HepG2 (cell line): ENCODE results near the gene ABCC1. TPM values are rescaled to one million over a fixed set of nuclear protein-coding genes. Genes with fewer than 3 reads are reported as not detected.

Experiments used
- ATAC-seq: fragments of 200-7000 bp; cut with Tn5 transposase; 3 replicates; pipeline ENCODE4 v1.9.1; 2020; ENCODE audit warnings: mild to moderate bottlenecking, moderate library complexity
- BruUV-seq: library from RNA; stranded (reverse); fragments of 400-500 nt; replicated peaks from 2 replicates; lab custom pipeline; 2021; lab: Mats Ljungman, UMichigan
- CTCF ChIA-PET: fragments of 300-600 bp; formaldehyde crosslinking; extraction: SDS; loops from one replicate; lab custom pipeline; 2021; ENCODE audit warnings: low total read pairs, inconsistent platforms, low intra/inter-chr PET ratio; lab: Yijun Ruan, JAX
- POLR2A ChIA-PET: fragments of 350-600 bp; sonication (Branson Sonifier 250); formaldehyde crosslinking; loops from one replicate; lab custom pipeline; 2020; ENCODE audit warnings: antibody characterized with exemption, inconsistent platforms; lab: Yijun Ruan, JAX
- DNase-seq: peaks from one replicate; pipeline ENCODE4 v3.0.0-alpha.2; 2015; ENCODE audit warnings: low spot score
- FAIRE-seq: peaks from 3 replicates; lab custom pipeline; 2011; peaks lifted over from hg19 to GRCh38; lab: Jason Lieb, UNC
- H2AFZ ChIP-seq: one replicate; pipeline ENCODE4 v1.6.1; 2011; ENCODE audit warnings: low read length, inconsistent platforms
- H3K27ac ChIP-seq: fragments of 300-600 bp; 3 replicates; pipeline ENCODE4 v1.8.0; 2011; ENCODE audit warnings: mixed run types, mild to moderate bottlenecking, mixed read lengths, low read length, inconsistent platforms; ENCODE audit not compliant: insufficient read depth; ENCODE audit errors: extremely low read length
- H3K27me3 ChIP-seq, 2 experiments: fragments of 200-600 bp in 1 of 2; 2 replicates in 1 of 2; 3 replicates in 1 of 2; pipeline versions ENCODE4 v1.6.0 to v1.8.0; 2011; ENCODE audit warnings: low read length in 2 of 2, mild to moderate bottlenecking in 2 of 2, moderate library complexity in 2 of 2, inconsistent platforms in 1 of 2; ENCODE audit not compliant: insufficient read depth in 2 of 2, control insufficient read depth in 1 of 2
- H3K36me3 ChIP-seq, 2 experiments: fragments of 200-600 bp in 1 of 2; replicated peaks in 1 of 2; 2 replicates in 1 of 2; 3 replicates in 1 of 2; pipeline versions ENCODE4 v1.5.1 to v1.8.0; 2011; ENCODE audit warnings: low read length in 2 of 2, inconsistent platforms in 1 of 2; ENCODE audit not compliant: insufficient read depth in 2 of 2, control insufficient read depth in 1 of 2
- H3K4me1 ChIP-seq: 2 replicates; pipeline ENCODE4 v1.5.1; 2012; ENCODE audit warnings: low read length, inconsistent platforms; ENCODE audit not compliant: insufficient read depth
- H3K4me2 ChIP-seq: 2 replicates; pipeline ENCODE4 v1.6.0; 2011; ENCODE audit warnings: low read depth, low read length, inconsistent platforms
- H3K4me3 ChIP-seq, 3 experiments: fragments of 200-600 bp in 1 of 3; sonication (generic), shearing (Covaris generic) in 1 of 3; replicated peaks in 1 of 3; 2 replicates each; pipeline ENCODE4 v1.5.1; 2011 to 2016; ENCODE audit warnings: low read length in 3 of 3, inconsistent platforms in 2 of 3, low read depth in 2 of 3, mild to moderate bottlenecking in 2 of 3, control low read depth in 1 of 3, mixed read lengths in 1 of 3; ENCODE audit not compliant: insufficient read depth in 1 of 3
- H3K79me2 ChIP-seq: one replicate; pipeline ENCODE4 v1.6.1; 2011; ENCODE audit warnings: low read length, inconsistent platforms; ENCODE audit not compliant: insufficient read depth
- H3K9ac ChIP-seq: 2 replicates; pipeline ENCODE4 v1.6.0; 2011; ENCODE audit warnings: mild to moderate bottlenecking, low read depth, low read length, inconsistent platforms; ENCODE audit not compliant: insufficient read depth
- H3K9me3 ChIP-seq: 2 replicates; pipeline ENCODE4 v1.5.1; 2012; ENCODE audit warnings: mild to moderate bottlenecking, low read length
- H4K20me1 ChIP-seq: 2 replicates; pipeline ENCODE4 v1.6.0; 2011; ENCODE audit warnings: inconsistent platforms, mild to moderate bottlenecking, low read length, moderate library complexity; ENCODE audit not compliant: insufficient read depth
- EZH2 ChIP-seq: conservative IDR thresholded peaks from 2 replicates; pipeline ENCODE4 v1.6.1; 2012; ENCODE audit warnings: mild to moderate bottlenecking, low read depth, low read length, moderate library complexity
- MAFF ChIP-seq: IDR thresholded peaks from 2 replicates; pipeline ENCODE4 v1.6.1; 2011; ENCODE audit warnings: low read depth, low read length, improper control_type of control experiment
- MAFK ChIP-seq, 2 experiments: IDR thresholded peaks in 1 of 2; conservative IDR thresholded peaks in 1 of 2; 2 replicates each; pipeline ENCODE4 v1.6.1; 2011; ENCODE audit warnings: improper control_type of control experiment in 2 of 2, low read length in 2 of 2
- ZFP62 ChIP-seq: sonication (generic); formaldehyde crosslinking; IDR thresholded peaks from 2 replicates; pipeline ENCODE4 v1.4.0; 2020; ENCODE audit warnings: missing genetic modification reagents
- ZNF850 ChIP-seq: sonication (generic); formaldehyde crosslinking; conservative IDR thresholded peaks from 2 replicates; pipeline ENCODE4 v1.9.0; 2021; ENCODE audit warnings: mild to moderate bottlenecking, missing genetic modification reagents
- WGBS: methylation state at CpG from one replicate; pipeline ENCODE4 v1.1.6; 2017; ENCODE audit warnings: low lambda C conversion rate; 5-methylcytosine and 5-hydroxymethylcytosine counted together
- in situ Hi-C: cut with HindIII; loops from 2 replicates; pipeline ENCODE4 v1.10.0; 2017; ENCODE audit warnings: low pct_unique_long_range_greater_than_20kb; ENCODE audit not compliant: extremely low pct_ligation_motif_present
- intact Hi-C: fragments of 100-400 bp; cut with micrococcal nuclease; formaldehyde crosslinking; loops from one replicate; pipeline ENCODE4 v1.10.0; 2022; ENCODE audit not compliant: unreplicated experiment
- polyA plus RNA-seq, 8 experiments: library from polyadenylated mRNA; depleted of rRNA in 3 of 8; stranded (reverse) in 7 of 8; unstranded in 1 of 8; fragments of >200 nt; fragmentation: Illumina TruSeq in 4 of 8; extraction: Trizol in 4 of 8; gene quantifications; 2 replicates each; pipeline versions ENCODE4 v1.2.1 to v1.2.3, GENCODE V29; 2011 to 2016; ENCODE audit warnings: low read depth in 4 of 8, missing spikeins in 1 of 8, mixed read lengths in 1 of 8; ENCODE audit not compliant: insufficient read depth in 1 of 8
- total RNA-seq, 5 experiments: library from RNA; depleted of rRNA; stranded (reverse); fragments of >200 nt; fragmentation: Illumina TruSeq; extraction: Trizol; gene quantifications; 2 replicates each; pipeline ENCODE4 v1.2.3, GENCODE V29; 2016; ENCODE audit warnings: low read depth in 1 of 5
- TF ChIP-seq, protein P1 (sequence below): sonication (generic); formaldehyde crosslinking; IDR thresholded peaks from 2 replicates; pipeline ENCODE4 v1.8.0; 2023; ENCODE audit warnings: mild to moderate bottlenecking, missing genetic modification reagents
- TF ChIP-seq, protein P2 (sequence below): sonication (generic); formaldehyde crosslinking; IDR thresholded peaks from 2 replicates; pipeline ENCODE4 v1.4.0; 2020; ENCODE audit warnings: mild to moderate bottlenecking, low read depth, missing genetic modification reagents

Gene ABCC1
- total and polyA plus RNA-seq, 2 of the 13 experiments (the other 11 are each of a cell fraction or from before 2014, with no cell fraction given): 13.0 to 30.6 TPM

DNA sequence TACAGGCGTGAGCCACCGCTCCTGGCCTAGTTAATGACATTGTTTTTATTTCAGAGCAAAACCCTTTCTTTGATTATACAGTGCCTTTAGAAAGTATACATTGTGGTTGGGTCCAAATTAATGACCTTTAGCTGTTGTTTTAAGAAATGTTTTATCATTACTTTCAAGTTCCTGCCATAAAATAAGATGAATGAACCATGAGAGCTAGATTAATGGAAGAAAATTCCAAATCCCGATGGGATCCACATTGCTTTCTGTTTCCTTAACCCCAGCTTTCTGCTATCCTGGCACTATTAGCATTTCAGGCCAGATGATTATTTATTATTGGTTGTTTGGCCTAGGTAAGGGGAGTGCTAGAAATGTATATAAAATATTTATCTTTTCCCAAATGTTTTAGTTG lies 131.7 kb downstream of the ABCC1 start:
- in situ Hi-C loops (no loop called here), intact Hi-C loops (no loop called here)
- Histone ChIP-seq H3K27ac (no peak overlapping the region), H4K20me1 (no peaks in the 10 kb centered on the region), H2AFZ (no peak overlapping the region), H3K4me2 (no peak overlapping the region), H3K9me3 (peaks cover 11% of the 10 kb centered on the region), H3K4me1 (no peaks in the 10 kb centered on the region), H3K79me2 (no peaks in the 10 kb centered on the region), H3K9ac (no peak overlapping the region), H3K36me3 (peaks cover 37 to 75% of the 10 kb centered on the region in 2 experiments), H3K4me3 (no peak overlapping the region), H3K27me3 (no peaks in the 10 kb centered on the region)
- no peak for DNase-seq
- 94% methylated on average over 3 of the region's 3 CpGs for WGBS
- no peak for FAIRE-seq
- CTCF ChIA-PET: no interaction called here
- BruUV-seq: no TSS peak
- no peak for ATAC-seq
- POLR2A ChIA-PET: no interaction called here
- TF ChIP-seq ZNF850 (CRISPR knock-in tag) (no peak), ZFP62 (CRISPR knock-in tag) (no peak)
- TF ChIP-seq, protein P1, sequence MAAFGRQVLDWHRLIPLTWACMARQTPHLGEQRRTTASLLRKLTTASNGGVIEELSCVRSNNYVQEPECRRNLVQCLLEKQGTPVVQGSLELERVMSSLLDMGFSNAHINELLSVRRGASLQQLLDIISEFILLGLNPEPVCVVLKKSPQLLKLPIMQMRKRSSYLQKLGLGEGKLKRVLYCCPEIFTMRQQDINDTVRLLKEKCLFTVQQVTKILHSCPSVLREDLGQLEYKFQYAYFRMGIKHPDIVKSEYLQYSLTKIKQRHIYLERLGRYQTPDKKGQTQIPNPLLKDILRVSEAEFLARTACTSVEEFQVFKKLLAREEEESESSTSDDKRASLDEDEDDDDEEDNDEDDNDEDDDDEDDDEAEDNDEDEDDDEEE (CRISPR knock-in tag): no peak

DNA sequence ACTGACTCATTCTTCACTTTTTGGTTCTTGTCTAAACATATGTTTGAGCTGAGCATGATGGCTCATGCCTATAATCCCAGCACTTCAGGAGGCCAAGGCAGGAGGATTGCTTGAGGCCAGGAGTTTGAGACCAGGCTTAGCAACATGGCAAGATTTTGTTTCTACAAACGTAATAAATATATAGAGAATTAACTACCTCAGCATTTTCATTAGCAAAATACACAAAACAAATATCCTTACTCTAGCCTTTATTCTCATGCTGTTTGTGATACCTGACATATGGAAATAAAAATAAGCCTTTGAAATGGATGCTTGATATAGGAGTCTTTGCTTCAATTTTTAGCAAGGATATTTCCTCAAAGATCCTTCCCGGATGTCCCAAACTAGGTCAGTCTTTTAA lies 132.8 kb downstream of the ABCC1 start:
- FAIRE-seq (peak; percentile 12), DNase-seq (no peak), ATAC-seq (no peak)
- BruUV-seq: no TSS peak
- TF ChIP-seq MAFF (peak; percentile 78), EZH2 (no peak), MAFK (conservative IDR thresholded peaks at IDR 0.05 in 1 of 2, IDR thresholded peaks at IDR 0.05 in 1 of 2; ENCODE audit: low read length in 2 of 2) (peak; percentile 69 to 83)
- TF ChIP-seq, protein P2, sequence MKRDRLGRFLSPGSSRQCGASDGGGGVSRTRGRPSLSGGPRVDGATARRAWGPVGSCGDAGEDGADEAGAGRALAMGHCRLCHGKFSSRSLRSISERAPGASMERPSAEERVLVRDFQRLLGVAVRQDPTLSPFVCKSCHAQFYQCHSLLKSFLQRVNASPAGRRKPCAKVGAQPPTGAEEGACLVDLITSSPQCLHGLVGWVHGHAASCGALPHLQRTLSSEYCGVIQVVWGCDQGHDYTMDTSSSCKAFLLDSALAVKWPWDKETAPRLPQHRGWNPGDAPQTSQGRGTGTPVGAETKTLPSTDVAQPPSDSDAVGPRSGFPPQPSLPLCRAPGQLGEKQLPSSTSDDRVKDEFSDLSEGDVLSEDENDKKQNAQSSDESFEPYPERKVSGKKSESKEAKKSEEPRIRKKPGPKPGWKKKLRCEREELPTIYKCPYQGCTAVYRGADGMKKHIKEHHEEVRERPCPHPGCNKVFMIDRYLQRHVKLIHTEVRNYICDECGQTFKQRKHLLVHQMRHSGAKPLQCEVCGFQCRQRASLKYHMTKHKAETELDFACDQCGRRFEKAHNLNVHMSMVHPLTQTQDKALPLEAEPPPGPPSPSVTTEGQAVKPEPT: no peak
- Histone ChIP-seq H3K36me3 (peaks cover 41 to 75% of the 10 kb centered on the region in 2 experiments), H3K4me1 (no peaks in the 10 kb centered on the region), H3K27me3 (no peaks in the 10 kb centered on the region), H4K20me1 (no peaks in the 10 kb centered on the region), H3K4me2 (no peak overlapping the region), H3K9ac (no peak overlapping the region), H2AFZ (no peak overlapping the region), H3K9me3 (peaks cover 11% of the 10 kb centered on the region), H3K27ac (no peak overlapping the region), H3K79me2 (no peaks in the 10 kb centered on the region), H3K4me3 (no peak overlapping the region)
- ChIA-PET CTCF (no interaction called here), POLR2A (no interaction called here)
- 95% methylated on average over 2 of the region's 2 CpGs for WGBS
- in situ Hi-C loops: no loop called here
- intact Hi-C loops: no loop called here
